Keratinocyte (primary cell): Measurements from ENCODE around the gene FNDC11. TPM values are rescaled to one million over a fixed set of nuclear protein-coding genes. Genes with fewer than 3 reads are reported as not detected.

Source experiments
- DNase-seq: peaks from one replicate; pipeline ENCODE4 v3.0.0-alpha.2; 2011; ENCODE audit warnings: low read depth, missing footprints, low spot score
- FAIRE-seq: peaks from 2 replicates; lab custom pipeline; 2011; peaks lifted over from hg19 to GRCh38; lab: Jason Lieb, UNC
- H2AFZ ChIP-seq: 2 replicates; pipeline ENCODE4 v1.6.0; 2012; ENCODE audit warnings: low read length, control low read depth, inconsistent platforms; ENCODE audit not compliant: control insufficient read depth
- H3K27ac ChIP-seq: 2 replicates; pipeline ENCODE4 v1.5.1; 2011; ENCODE audit warnings: low read length; ENCODE audit not compliant: control insufficient read depth, insufficient read depth
- H3K27me3 ChIP-seq: 3 replicates; pipeline ENCODE4 v1.6.0; 2011; ENCODE audit warnings: low read length; ENCODE audit not compliant: control insufficient read depth, insufficient read depth; ENCODE audit errors: extremely low read depth
- H3K36me3 ChIP-seq, 2 experiments: 2 replicates in 1 of 2; 3 replicates in 1 of 2; pipeline ENCODE4 v1.5.1; 2011; ENCODE audit warnings: low read length in 2 of 2, mild to moderate bottlenecking in 1 of 2; ENCODE audit not compliant: control insufficient read depth in 2 of 2, insufficient read depth in 2 of 2; ENCODE audit errors: extremely low read depth in 1 of 2
- H3K4me1 ChIP-seq: 3 replicates; pipeline ENCODE4 v1.5.1; 2011; ENCODE audit warnings: low read length; ENCODE audit not compliant: control insufficient read depth, insufficient read depth; ENCODE audit errors: extremely low read depth
- H3K4me2 ChIP-seq: 3 replicates; pipeline ENCODE4 v1.6.0; 2011; ENCODE audit warnings: low read depth, low read length; ENCODE audit not compliant: control insufficient read depth, insufficient read depth; ENCODE audit errors: extremely low read depth
- H3K4me3 ChIP-seq, 3 experiments: fragments of 200-600 bp in 1 of 3; sonication (generic) in 1 of 3; 2 replicates in 2 of 3; 3 replicates in 1 of 3; pipeline ENCODE4 v1.5.1; 2011 to 2016; ENCODE audit warnings: low read length in 3 of 3, mild to moderate bottlenecking in 3 of 3, control low read depth in 2 of 3, inconsistent platforms in 1 of 3, low read depth in 1 of 3, mixed read lengths in 1 of 3, mixed run types in 1 of 3, moderate library complexity in 1 of 3; ENCODE audit not compliant: control insufficient read depth in 2 of 3, insufficient read depth in 2 of 3; ENCODE audit errors: extremely low read depth in 1 of 3
- H3K79me2 ChIP-seq: 2 replicates; pipeline ENCODE4 v1.6.0; 2012; ENCODE audit warnings: low read length; ENCODE audit not compliant: control insufficient read depth, insufficient read depth
- H3K9ac ChIP-seq: 3 replicates; pipeline ENCODE4 v1.6.0; 2011; ENCODE audit warnings: low read length; ENCODE audit not compliant: control insufficient read depth, insufficient read depth; ENCODE audit errors: extremely low read depth
- H3K9me1 ChIP-seq: 3 replicates; pipeline ENCODE4 v1.6.0; 2011; ENCODE audit warnings: low read length; ENCODE audit not compliant: control insufficient read depth, insufficient read depth; ENCODE audit errors: extremely low read depth
- H3K9me3 ChIP-seq: 2 replicates; pipeline ENCODE4 v1.5.1; 2012; ENCODE audit warnings: low read depth, low read length; ENCODE audit not compliant: control insufficient read depth
- H4K20me1 ChIP-seq: 3 replicates; pipeline ENCODE4 v1.6.0; 2011; ENCODE audit warnings: low read length; ENCODE audit not compliant: control insufficient read depth, insufficient read depth; ENCODE audit errors: extremely low read depth
- CTCF ChIP-seq, 3 experiments: IDR thresholded peaks in 1 of 3; conservative IDR thresholded peaks in 1 of 3; optimal IDR thresholded peaks in 1 of 3; 2 replicates in 2 of 3; 3 replicates in 1 of 3; pipeline versions ENCODE3 to v1.5.1; 2011; ENCODE audit warnings: low read length in 3 of 3, mild to moderate bottlenecking in 3 of 3, moderate library complexity in 2 of 3, control low read depth in 1 of 3, inconsistent platforms in 1 of 3; ENCODE audit not compliant: insufficient read depth in 2 of 3; ENCODE audit errors: extremely low read depth in 1 of 3
- EZH2 ChIP-seq: IDR thresholded peaks from one replicate; pipeline ENCODE4 v1.6.1; 2012; ENCODE audit warnings: inconsistent platforms, mild to moderate bottlenecking, low read length, moderate library complexity
- dilution Hi-C: fragments of 300-500 bp; cut with MboI; formaldehyde crosslinking; loops from one replicate; pipeline ENCODE4 v1.7.0; 2020; ENCODE audit warnings: low sequenced_read_pairs; ENCODE audit not compliant: extremely low pct_ligation_motif_present
- polyA plus RNA-seq, 5 experiments: library from polyadenylated mRNA; depleted of rRNA in 3 of 5; stranded (reverse) in 3 of 5; stranded (forward) in 1 of 5; unstranded in 1 of 5; fragments of >200 nt; gene quantifications; 1 replicate in 1 of 5; 2 replicates in 3 of 5; 3 replicates in 1 of 5; pipeline versions ENCODE4 v1.2.1 to v1.2.3, GENCODE V29; 2011 to 2012; ENCODE audit warnings: missing spikeins in 2 of 5, low read depth in 1 of 5, low replicate concordance in 1 of 5

Gene FNDC11
- polyA plus RNA-seq, 1 donor (not counting 4 experiments of a cell fraction or from before 2014, with no cell fraction given): 0.55 TPM

- TF ChIP-seq CTCF (optimal IDR thresholded peaks at IDR 0.05 in 1 of 3, IDR thresholded peaks at IDR 0.05 in 1 of 3, conservative IDR thresholded peaks at IDR 0.05 in 1 of 3; ENCODE audit: extremely low read depth in 1 of 3, insufficient read depth in 2 of 3, low read length in 3 of 3) (no peak), EZH2 (no peak)
- Histone ChIP-seq H3K9ac (no peak overlapping the region), H4K20me1 (no peaks in the 10 kb centered on the region), H3K27ac (no peak overlapping the region), H3K79me2 (no peaks in the 10 kb centered on the region), H3K4me2 (no peak overlapping the region), H3K9me1 (no peaks in the 10 kb centered on the region), H3K36me3 (no peaks in the 10 kb centered on the region), H3K27me3 (no peaks in the 10 kb centered on the region), H2AFZ (no peak overlapping the region), H3K4me3 (no peak overlapping the region), H3K4me1 (peaks cover 2% of the 10 kb centered on the region), H3K9me3 (no peaks in the 10 kb centered on the region)
- DNase-seq: no peak
- FAIRE-seq: no peak
- dilution Hi-C loops: no loop called here
These were observed 28.6 kb downstream of the FNDC11 start for GRCh38 chr20:63582382-63583063.

DNA sequence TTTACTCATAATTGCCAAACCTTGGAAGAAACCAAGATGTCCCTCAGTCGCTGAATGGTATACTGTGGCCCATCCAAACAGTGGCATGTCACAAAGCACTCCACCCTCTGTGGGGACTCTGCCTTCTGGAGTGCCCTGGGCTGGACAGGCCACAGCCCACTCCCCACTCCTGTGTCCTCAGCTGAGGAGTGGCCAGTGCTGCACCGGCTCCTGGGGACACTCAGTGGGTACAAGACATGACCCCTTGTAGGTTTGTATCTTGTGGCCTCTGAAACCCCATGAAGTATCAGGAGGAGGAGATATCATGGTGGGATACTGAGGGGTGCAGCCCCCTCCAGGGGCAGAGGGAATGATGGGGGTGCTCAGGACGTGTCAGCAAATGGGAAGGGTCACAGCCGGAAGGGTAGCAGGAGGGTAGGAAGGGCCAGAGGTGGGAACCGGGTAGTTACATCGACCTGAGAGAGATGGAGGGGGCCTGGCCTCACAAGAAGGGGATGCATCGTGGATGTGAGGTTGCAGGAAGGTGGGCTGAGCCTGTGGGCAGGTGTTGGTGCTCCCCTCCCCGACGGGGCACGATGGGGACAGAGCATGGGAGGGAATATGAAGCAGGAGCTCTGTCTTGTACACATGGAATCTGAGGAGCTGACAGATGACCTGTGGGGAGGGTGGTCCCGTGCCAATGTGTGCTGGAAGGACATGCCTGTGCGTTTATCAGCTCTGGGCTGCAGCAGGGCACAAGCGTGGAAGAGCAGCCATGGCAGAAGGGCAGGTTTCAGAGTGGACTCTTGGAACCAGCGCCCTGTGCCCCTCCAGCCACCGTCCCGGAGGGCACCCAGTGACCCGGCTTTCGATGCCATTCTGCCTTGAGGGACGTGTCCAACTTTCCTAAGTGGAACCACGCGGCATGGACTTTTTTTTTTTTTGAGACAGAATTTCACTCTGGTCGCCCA is 31.9 kb downstream of the FNDC11 start:
- Histone ChIP-seq H3K27me3 (no peaks in the 10 kb centered on the region), H3K9me1 (no peaks in the 10 kb centered on the region), H3K4me1 (peaks cover 2% of the 10 kb centered on the region), H3K9ac (no peak overlapping the region), H2AFZ (no peak overlapping the region), H3K27ac (no peak overlapping the region), H3K36me3 (peaks cover 1 to 12% of the 10 kb centered on the region in 2 experiments), H3K9me3 (no peaks in the 10 kb centered on the region), H3K79me2 (no peaks in the 10 kb centered on the region), H3K4me2 (no peak overlapping the region), H4K20me1 (no peaks in the 10 kb centered on the region), H3K4me3 (no peak overlapping the region)
- TF ChIP-seq CTCF (optimal IDR thresholded peaks at IDR 0.05 in 1 of 3, IDR thresholded peaks at IDR 0.05 in 1 of 3, conservative IDR thresholded peaks at IDR 0.05 in 1 of 3; ENCODE audit: extremely low read depth in 1 of 3, insufficient read depth in 2 of 3, low read length in 3 of 3): no peak
- no peak for TF ChIP-seq EZH2
- DNase-seq (no peak), FAIRE-seq (no peak)
- dilution Hi-C loops: no loop called here
